ENCODE measurements around the gene CD177.
A peak's percentile ranks its signal among the peaks of the same experiment; 100 is the strongest.

The CD177 gene, protein sequence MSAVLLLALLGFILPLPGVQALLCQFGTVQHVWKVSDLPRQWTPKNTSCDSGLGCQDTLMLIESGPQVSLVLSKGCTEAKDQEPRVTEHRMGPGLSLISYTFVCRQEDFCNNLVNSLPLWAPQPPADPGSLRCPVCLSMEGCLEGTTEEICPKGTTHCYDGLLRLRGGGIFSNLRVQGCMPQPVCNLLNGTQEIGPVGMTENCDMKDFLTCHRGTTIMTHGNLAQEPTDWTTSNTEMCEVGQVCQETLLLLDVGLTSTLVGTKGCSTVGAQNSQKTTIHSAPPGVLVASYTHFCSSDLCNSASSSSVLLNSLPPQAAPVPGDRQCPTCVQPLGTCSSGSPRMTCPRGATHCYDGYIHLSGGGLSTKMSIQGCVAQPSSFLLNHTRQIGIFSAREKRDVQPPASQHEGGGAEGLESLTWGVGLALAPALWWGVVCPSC

DNA sequence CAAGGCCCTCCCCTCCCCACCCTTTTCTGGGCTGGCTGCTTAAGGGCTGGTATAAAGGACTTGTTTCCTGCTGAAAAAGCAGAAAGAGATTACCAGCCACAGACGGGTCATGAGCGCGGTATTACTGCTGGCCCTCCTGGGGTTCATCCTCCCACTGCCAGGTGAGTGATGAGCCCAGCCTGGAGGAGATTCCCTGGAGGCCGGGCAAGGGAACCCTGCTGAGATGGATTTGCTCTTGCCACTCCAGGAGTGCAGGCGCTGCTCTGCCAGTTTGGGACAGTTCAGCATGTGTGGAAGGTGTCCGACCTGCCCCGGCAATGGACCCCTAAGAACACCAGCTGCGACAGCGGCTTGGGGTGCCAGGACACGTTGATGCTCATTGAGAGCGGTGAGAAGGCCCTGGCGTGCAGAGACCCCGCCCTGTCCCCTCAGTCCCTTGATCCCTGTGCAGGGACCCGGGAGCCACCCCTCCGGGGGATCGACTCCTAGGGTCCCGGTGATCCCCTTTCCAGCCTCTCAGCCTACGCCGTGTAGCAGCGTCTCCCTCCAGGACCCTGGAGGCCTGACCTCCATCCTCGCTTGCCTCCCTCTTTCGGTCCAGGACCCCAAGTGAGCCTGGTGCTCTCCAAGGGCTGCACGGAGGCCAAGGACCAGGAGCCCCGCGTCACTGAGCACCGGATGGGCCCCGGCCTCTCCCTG lies at the start of gene CD177:
Gene CD177, plus strand, starts transcription at position 81 of the 699 bp plus-strand sequence. Its CDS starts 29 bp downstream, at position 110.
- H3K27ac ChIP-seq (ENCODE audit: low read length) = no peak within 1 kb of the TSS
- no peak within 1 kb of the TSS for H3K4me3 ChIP-seq (ENCODE audit: low read length)
- no peak within 1 kb of the TSS for H3K4me2 ChIP-seq (ENCODE audit: low read length)
- no peaks in the 10 kb centered on the region for H3K36me3 ChIP-seq (replicated peaks; ENCODE audit: low read depth, low read length)
- no peaks in the 10 kb centered on the region for H4K20me1 ChIP-seq (ENCODE audit: insufficient read depth, low read length)
- H3K79me2 ChIP-seq (ENCODE audit: low read length) = no peaks in the 10 kb centered on the region
- TF ChIP-seq, protein P1, sequence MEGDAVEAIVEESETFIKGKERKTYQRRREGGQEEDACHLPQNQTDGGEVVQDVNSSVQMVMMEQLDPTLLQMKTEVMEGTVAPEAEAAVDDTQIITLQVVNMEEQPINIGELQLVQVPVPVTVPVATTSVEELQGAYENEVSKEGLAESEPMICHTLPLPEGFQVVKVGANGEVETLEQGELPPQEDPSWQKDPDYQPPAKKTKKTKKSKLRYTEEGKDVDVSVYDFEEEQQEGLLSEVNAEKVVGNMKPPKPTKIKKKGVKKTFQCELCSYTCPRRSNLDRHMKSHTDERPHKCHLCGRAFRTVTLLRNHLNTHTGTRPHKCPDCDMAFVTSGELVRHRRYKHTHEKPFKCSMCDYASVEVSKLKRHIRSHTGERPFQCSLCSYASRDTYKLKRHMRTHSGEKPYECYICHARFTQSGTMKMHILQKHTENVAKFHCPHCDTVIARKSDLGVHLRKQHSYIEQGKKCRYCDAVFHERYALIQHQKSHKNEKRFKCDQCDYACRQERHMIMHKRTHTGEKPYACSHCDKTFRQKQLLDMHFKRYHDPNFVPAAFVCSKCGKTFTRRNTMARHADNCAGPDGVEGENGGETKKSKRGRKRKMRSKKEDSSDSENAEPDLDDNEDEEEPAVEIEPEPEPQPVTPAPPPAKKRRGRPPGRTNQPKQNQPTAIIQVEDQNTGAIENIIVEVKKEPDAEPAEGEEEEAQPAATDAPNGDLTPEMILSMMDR (IDR thresholded peaks at IDR 0.05; ENCODE audit: low read depth, low read length) = no peak
- TF ChIP-seq EZH2phosphoT487 (IDR thresholded peaks at IDR 0.05; ENCODE audit: low read depth) = no peak
- no peaks in the 10 kb centered on the region for H3K4me1 ChIP-seq (ENCODE audit: low read length)
- H3K9me3 ChIP-seq (ENCODE audit: insufficient read depth, low read length) = no peaks in the 10 kb centered on the region
- no peak within 1 kb of the TSS for H2AFZ ChIP-seq (ENCODE audit: low read depth, low read length)
- H3K9ac ChIP-seq (ENCODE audit: low read length) = no peak within 1 kb of the TSS
- no peaks in the 10 kb centered on the region for H3K27me3 ChIP-seq (ENCODE audit: low read depth, low read length)

DNA sequence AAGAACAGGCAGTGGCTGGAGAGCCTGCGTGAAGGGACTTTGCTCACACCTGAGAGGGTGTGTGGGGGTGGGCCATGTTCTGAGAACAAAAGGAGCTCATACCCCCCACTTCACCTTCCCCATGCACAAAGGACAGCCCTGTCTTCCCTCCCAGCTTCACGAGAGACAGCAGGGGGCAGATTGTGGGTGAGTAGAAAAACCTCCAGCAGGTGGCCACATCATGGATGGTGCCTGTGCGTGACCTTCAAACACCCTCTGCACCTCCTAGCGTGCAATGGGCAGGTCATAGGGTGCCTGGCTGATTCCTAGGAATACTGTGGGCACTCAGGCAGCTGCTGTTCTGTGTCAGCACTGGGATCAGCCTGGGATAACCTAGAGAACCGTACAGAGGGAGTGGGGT lies 47.8 kb upstream of the CD177 start:
- Histone ChIP-seq H3K36me3 (replicated peaks; ENCODE audit: low read depth, low read length) (no peaks in the 10 kb centered on the region), H3K27me3 (ENCODE audit: low read depth, low read length) (peaks cover 60% of the 10 kb centered on the region), H3K4me3 (ENCODE audit: low read length) (no peak overlapping the region), H3K9ac (ENCODE audit: low read length) (no peak overlapping the region), H3K79me2 (ENCODE audit: low read length) (no peaks in the 10 kb centered on the region), H2AFZ (ENCODE audit: low read depth, low read length) (no peak overlapping the region), H3K4me2 (ENCODE audit: low read length) (no peak overlapping the region), H3K9me3 (ENCODE audit: insufficient read depth, low read length) (no peaks in the 10 kb centered on the region), H3K4me1 (ENCODE audit: low read length) (no peaks in the 10 kb centered on the region), H3K27ac (ENCODE audit: low read length) (no peak overlapping the region), H4K20me1 (ENCODE audit: insufficient read depth, low read length) (no peaks in the 10 kb centered on the region)
- no peak for TF ChIP-seq EZH2phosphoT487 (IDR thresholded peaks at IDR 0.05; ENCODE audit: low read depth)
- TF ChIP-seq, protein P1 (IDR thresholded peaks at IDR 0.05; ENCODE audit: low read depth, low read length) = peak; percentile 41; the same call in 1 of the 2 replicates

DNA sequence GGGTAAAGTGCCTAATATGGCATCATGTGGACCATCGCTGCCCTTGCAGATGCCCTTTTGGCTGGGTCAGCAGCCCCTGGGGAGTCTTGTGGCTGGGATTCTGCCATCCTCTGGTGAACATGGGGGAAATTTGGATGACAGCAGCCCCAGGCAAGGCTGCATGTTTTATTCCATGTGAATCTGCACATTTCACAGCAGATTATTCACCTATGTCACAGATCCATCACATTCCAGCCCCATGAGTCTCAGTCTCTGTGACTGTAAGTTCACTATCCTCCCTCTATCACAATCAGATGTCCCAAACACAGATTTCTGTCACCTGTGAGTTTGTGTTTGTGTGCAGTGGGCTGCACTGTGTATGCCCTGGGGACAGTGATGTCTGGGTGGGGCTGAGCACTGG lies 47.4 kb upstream of the CD177 start:
- Histone ChIP-seq H3K9me3 (ENCODE audit: insufficient read depth, low read length) (no peaks in the 10 kb centered on the region), H3K27ac (ENCODE audit: low read length) (no peak overlapping the region)
- no peak for TF ChIP-seq EZH2phosphoT487 (IDR thresholded peaks at IDR 0.05; ENCODE audit: low read depth)
- TF ChIP-seq, protein P1 (IDR thresholded peaks at IDR 0.05; ENCODE audit: low read depth, low read length) = no peak

DNA sequence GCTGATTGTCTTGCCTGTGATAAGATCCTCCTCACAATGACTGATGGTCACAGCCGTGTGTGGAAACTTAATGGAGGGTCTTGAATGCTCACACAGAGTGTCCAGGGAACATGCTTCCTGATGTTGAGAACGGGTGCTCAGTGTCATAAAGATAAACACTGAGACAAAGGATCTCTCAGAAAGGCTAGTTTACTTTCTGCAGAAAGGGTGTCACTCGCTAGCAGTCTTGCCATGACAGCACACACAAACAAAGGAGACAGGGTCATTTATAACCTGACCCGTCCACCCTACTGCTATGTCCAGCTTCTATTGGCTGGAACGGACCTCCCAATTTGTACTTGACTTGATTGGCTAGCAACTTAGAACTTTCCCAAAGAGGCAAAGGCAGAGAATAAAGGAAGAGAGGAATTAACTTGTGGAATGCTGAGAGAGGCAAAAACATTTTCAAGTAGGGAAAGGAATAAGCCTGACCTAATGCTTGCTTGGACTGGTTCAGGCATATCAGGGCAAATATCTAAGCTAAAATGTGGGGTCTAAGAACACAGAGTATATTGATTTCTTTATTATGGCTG lies 45.2 kb upstream of the CD177 start:
- Histone ChIP-seq H3K4me2 (ENCODE audit: low read length) (no peak overlapping the region), H3K4me1 (ENCODE audit: low read length) (no peaks in the 10 kb centered on the region), H3K9ac (ENCODE audit: low read length) (no peak overlapping the region), H4K20me1 (ENCODE audit: insufficient read depth, low read length) (no peaks in the 10 kb centered on the region), H2AFZ (ENCODE audit: low read depth, low read length) (no peak overlapping the region), H3K27ac (ENCODE audit: low read length) (no peak overlapping the region), H3K9me3 (ENCODE audit: insufficient read depth, low read length) (no peaks in the 10 kb centered on the region), H3K79me2 (ENCODE audit: low read length) (no peaks in the 10 kb centered on the region), H3K27me3 (ENCODE audit: low read depth, low read length) (peaks cover 49% of the 10 kb centered on the region), H3K4me3 (ENCODE audit: low read length) (no peak overlapping the region), H3K36me3 (replicated peaks; ENCODE audit: low read depth, low read length) (no peaks in the 10 kb centered on the region)
- TF ChIP-seq EZH2phosphoT487 (IDR thresholded peaks at IDR 0.05; ENCODE audit: low read depth) = no peak
- TF ChIP-seq, protein P1 (IDR thresholded peaks at IDR 0.05; ENCODE audit: low read depth, low read length) = no peak

More for the DNA sequence above, 47.4 kb upstream of the CD177 start:
- H3K36me3 ChIP-seq (replicated peaks; ENCODE audit: low read depth, low read length) = no peaks in the 10 kb centered on the region
- H3K9ac ChIP-seq (ENCODE audit: low read length) = no peak overlapping the region
- H3K4me3 ChIP-seq (ENCODE audit: low read length) = no peak overlapping the region
- H3K27me3 ChIP-seq (ENCODE audit: low read depth, low read length) = peaks cover 60% of the 10 kb centered on the region
- no peak overlapping the region for H3K4me2 ChIP-seq (ENCODE audit: low read length)
- H3K4me1 ChIP-seq (ENCODE audit: low read length) = no peaks in the 10 kb centered on the region
- H2AFZ ChIP-seq (ENCODE audit: low read depth, low read length) = no peak overlapping the region
- H3K79me2 ChIP-seq (ENCODE audit: low read length) = no peaks in the 10 kb centered on the region
- no peaks in the 10 kb centered on the region for H4K20me1 ChIP-seq (ENCODE audit: insufficient read depth, low read length)

All from OCI-LY3 (cell line).